Endothelial cell of hepatic sinusoid (primary cell): Measurements from ENCODE around the gene ADGRA1.
"Not testable (repeated sequence)": the region's sequence is repeated elsewhere in the genome, so short reads cannot be mapped to it uniquely, and the experiment has no call there.

Experiments
- in situ Hi-C: cut with HindIII; loops from 2 replicates; pipeline ENCODE4 v1.10.0; 2017; ENCODE audit warnings: low sequenced_read_pairs

Gene ADGRA1

DNA sequence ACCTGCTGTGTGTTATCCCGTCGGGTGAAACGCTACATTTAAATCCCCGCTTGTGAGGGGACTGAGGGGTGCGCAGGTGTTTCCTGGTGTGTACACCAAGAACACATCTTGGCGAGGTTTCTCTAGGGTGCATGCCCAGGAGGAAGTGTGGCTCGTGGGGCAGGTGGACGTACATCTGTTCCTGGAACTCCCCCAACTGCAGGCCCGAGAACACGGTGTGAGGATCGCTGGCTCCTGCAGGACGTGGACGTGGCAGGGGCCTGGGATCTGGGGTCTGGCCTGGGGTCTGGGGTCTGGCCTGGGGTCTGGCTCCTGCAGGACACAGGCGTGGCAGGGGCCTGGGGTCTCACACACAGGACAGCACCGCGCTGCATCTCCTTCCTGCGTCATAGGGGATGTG is 82.4 kb downstream of the ADGRA1 start:
- in situ Hi-C loops: no loop called here

GRCh38 chr10:133173860-133174640 is 86.3 kb downstream of the ADGRA1 start:
- in situ Hi-C loops: no loop called here

DNA sequence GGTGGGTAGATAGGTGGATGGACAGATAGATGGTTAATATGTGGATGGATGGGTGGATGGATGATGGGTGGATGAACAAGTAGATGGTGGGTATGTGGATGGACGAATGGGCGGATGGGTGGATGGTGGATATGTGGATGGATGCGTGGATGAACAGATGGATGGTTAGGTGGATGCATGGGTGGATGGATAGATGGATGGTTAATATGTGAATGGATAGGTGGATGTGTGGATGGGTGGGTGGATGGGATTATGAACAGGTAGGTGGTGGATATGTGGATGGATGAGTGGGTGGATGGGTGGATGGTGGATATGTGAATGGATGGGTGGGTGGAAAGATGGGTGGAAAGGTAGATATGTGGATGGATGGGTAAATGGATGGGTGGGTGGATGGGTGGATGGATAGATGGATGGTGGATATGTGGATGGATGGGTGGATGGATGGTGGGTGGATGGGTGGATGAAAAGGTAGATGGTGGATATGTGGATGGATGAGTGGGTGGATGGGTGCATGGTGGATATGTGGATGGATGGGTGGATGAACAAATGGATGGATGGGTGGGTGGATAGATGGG is 87.1 kb downstream of the ADGRA1 start:
- in situ Hi-C loops: no loop called here

DNA sequence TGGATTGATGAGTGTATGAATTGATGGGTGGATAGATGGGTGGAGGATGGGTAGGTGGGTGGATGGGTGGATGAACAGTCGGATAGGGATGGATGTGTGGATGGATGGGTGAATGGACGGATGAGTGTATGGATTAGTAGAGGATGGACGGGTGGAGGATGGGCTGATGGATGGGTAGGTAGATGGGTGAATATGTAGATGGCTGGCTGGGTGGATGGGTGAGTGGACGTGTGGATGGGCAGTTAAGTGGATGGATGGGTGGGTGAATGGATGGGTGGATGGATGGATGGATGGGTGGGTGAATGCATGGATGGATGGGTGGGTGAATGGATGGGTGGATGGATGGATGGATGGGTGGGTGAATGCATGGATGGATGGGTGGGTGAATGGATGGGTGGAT is 87.9 kb downstream of the ADGRA1 start:
- in situ Hi-C loops: not testable (repeated sequence)

DNA sequence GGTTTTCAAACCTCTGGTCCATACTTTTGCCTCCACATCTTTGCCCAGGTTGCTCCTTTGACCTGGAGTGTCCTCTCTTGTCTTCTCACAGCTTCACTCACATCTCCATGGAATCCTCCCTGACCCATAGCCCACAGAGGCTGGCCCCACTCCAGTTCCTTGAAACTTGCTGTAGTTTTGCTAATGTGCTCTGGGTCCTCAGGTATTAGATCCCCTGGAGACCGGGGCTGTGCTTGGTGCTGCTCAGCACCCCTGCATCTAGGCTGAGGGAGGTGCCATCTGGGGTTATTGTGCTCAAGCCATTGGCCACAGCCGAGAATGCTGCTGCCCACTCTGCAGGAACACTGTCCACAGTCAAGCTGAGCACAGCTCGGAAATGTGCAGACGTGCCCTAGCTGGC is 88.8 kb downstream of the ADGRA1 start:
- in situ Hi-C loops: no loop called here

GRCh38 chr10:133177380-133178157 is 89.8 kb downstream of the ADGRA1 start:
- in situ Hi-C loops: no loop called here

DNA sequence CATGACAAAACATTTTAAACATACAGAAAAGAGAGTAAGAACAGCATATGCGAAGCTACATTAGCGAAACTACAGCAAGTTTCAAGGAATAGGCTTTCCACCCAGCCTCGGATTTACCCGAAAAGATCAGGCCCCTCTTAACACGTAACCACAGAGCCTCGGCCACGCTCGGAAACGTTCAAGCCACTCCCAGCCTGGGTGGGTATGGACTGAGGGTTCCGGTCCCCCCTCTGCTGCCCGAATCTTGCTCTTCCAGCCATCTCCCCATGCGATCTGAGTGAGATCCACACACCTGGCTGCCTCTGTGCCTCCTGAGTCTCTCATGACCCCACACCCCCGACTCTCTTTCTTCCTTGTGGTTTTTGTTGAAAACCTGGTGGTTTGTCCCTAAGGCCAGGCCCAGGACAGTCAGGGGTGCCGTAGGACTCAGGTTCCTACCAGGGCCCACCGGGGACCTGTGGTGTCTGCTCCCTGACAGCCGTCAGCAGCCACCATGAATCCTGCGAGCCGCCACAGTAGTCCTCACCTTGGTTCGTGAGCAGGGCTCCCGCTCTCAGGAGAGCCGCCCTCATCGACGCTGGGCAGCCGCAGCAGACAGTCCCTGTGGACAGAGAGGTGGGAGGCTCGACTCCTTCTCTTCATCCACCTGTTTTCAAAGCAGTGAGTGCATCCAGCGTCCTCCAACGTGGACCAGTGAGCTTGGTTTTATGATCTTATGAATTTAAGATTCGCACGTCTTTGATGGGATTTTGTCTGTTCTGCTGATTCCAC is 90.8 kb downstream of the ADGRA1 start:
- in situ Hi-C loops: no loop called here

DNA sequence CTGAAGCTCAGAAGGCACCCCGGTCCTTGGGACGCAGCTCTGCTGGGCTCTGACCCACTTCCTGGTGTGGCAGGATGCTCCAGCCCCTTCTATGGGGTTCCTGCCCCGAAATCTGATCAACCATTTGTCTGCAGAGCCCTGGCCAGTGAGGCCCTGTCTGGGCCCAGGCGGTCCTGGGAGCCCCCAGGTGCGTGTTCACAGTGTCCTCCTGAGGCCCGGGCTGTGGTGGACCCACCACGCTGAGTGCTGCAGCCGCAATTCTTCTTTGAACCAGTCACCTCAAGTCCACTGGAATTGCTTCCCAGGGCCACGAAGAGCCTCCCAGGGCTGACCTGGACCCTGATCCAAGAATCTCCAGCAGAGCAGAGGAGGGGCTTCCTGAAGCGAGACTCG is 91.4 kb downstream of the ADGRA1 start:
- in situ Hi-C loops: no loop called here

GRCh38 chr10:133179651-133180050 is 91.9 kb downstream of the ADGRA1 start:
- in situ Hi-C loops: no loop called here

GRCh38 chr10:133180192-133180964 is 92.7 kb downstream of the ADGRA1 start:
- in situ Hi-C loops: no loop called here

DNA sequence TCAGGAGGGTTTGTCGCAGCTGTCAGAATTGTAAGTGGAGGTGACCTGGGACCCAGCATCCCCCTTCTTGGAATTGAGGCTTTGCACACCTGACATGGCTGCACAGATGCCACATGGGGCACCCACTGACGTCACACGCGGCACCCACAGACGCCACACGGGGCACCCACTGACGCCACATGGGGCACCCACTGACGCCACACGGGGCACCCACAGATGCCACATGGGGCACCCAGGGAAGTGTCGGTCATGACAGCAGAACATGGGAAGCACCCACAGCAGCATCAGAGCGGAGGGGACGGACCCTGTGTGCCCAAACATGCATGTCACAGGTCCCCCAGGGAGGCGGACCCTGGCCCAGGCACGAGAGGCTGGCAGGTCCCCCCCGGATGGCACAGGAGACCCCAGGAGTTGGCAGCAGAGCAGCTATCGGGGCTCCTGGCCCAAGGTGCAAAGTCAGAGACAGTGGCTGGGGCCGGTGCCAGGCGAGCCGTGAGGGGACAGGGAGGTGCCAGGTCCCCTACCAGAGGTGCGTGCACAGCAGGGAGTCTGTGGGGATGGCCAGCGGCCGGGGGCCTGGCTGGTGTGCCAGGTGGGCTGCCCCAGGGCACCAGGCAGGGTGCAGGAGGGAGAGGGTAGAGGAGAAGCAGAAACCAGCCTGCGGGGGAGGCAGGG is 93.4 kb downstream of the ADGRA1 start:
- in situ Hi-C loops: no loop called here
